Activated CD4-positive, alpha-beta T cell treated with anti-CD3 and anti-CD28 coated beads, Interleukin-2, Interleukin-4, amounts not matched to agents 100 ng/mL and 50 ng/mL, durations not matched to agents 16 hours and 8 hours (primary cell): ENCODE measurements around the gene ART5.
"Not testable (repeated sequence)": the region's sequence is repeated elsewhere in the genome, so short reads cannot be mapped to it uniquely, and the experiment has no call there.

Source experiments
- DNase-seq: peaks from one replicate; pipeline ENCODE4 v3.0.0-alpha.2; 2020; ENCODE audit warnings: low spot score

The ART5 gene

GRCh38 chr11:3617990-3618389 lies 23.8 kb downstream of the ART5 start:
- no peak for DNase-seq

- no peak for DNase-seq
Observed at GRCh38 chr11:3616721-3617460, 24.9 kb downstream of the ART5 start.

- DNase-seq: no peak
Observed at GRCh38 chr11:3615998-3616397, 25.8 kb downstream of the ART5 start.

GRCh38 chr11:3614742-3615171 lies 27.0 kb downstream of the ART5 start:
- peak; percentile 27 for DNase-seq

- no peak for DNase-seq
Observed at GRCh38 chr11:3613998-3614741, 27.6 kb downstream of the ART5 start.

GRCh38 chr11:3611976-3612678 lies 29.7 kb downstream of the ART5 start:
- no peak for DNase-seq

GRCh38 chr11:3610846-3611245 lies 30.9 kb downstream of the ART5 start:
- no peak for DNase-seq

GRCh38 chr11:3609416-3610265 lies 32.2 kb downstream of the ART5 start:
- DNase-seq: peak; percentile 50

GRCh38 chr11:3605771-3606203 lies 36.0 kb downstream of the ART5 start:
- no peak for DNase-seq

GRCh38 chr11:3605283-3605662 lies 36.5 kb downstream of the ART5 start:
- DNase-seq: no peak

GRCh38 chr11:3604167-3604566 lies 37.6 kb downstream of the ART5 start:
- no peak for DNase-seq

GRCh38 chr11:3600201-3600600 lies 41.6 kb downstream of the ART5 start:
- not testable (repeated sequence) for DNase-seq

- not testable (repeated sequence) for DNase-seq
Observed at GRCh38 chr11:3597743-3598142, 44.0 kb downstream of the ART5 start.

GRCh38 chr11:3591326-3591725 lies 50.5 kb downstream of the ART5 start:
- DNase-seq: not testable (repeated sequence)

- not testable (repeated sequence) for DNase-seq
Observed at GRCh38 chr11:3590193-3590592, 51.6 kb downstream of the ART5 start.

- DNase-seq: not testable (repeated sequence)
Observed at GRCh38 chr11:3588776-3589175, 53.0 kb downstream of the ART5 start.
